Skeletal muscle satellite cell (primary cell): Measurements from ENCODE around the gene TFAP2D.

Experiments
- H3K27me3 ChIP-seq: 2 replicates; pipeline ENCODE4 v1.7.0; 2013; ENCODE audit warnings: low read length; ENCODE audit not compliant: control insufficient read depth, insufficient read depth
- H3K36me3 ChIP-seq: 2 replicates; pipeline ENCODE4 v1.7.0; 2013; ENCODE audit warnings: mild to moderate bottlenecking, control low read depth, low read length; ENCODE audit not compliant: insufficient read depth
- H3K4me1 ChIP-seq: 2 replicates; pipeline ENCODE4 v1.7.0; 2013; ENCODE audit warnings: low read length; ENCODE audit not compliant: control insufficient read depth, insufficient read depth
- H3K4me2 ChIP-seq: 2 replicates; pipeline ENCODE4 v1.7.0; 2013; ENCODE audit warnings: mild to moderate bottlenecking, low read length
- H3K4me3 ChIP-seq: 2 replicates; pipeline ENCODE4 v1.7.0; 2013; ENCODE audit warnings: low read length
- H3K9ac ChIP-seq: 2 replicates; pipeline ENCODE4 v1.7.0; 2013; ENCODE audit warnings: mild to moderate bottlenecking, low read depth, low read length, moderate library complexity
- H3K9me3 ChIP-seq: replicated peaks from 2 replicates; pipeline ENCODE4 v1.7.0; 2013; ENCODE audit warnings: mild to moderate bottlenecking, control low read depth, low read length

TFAP2D gene

DNA sequence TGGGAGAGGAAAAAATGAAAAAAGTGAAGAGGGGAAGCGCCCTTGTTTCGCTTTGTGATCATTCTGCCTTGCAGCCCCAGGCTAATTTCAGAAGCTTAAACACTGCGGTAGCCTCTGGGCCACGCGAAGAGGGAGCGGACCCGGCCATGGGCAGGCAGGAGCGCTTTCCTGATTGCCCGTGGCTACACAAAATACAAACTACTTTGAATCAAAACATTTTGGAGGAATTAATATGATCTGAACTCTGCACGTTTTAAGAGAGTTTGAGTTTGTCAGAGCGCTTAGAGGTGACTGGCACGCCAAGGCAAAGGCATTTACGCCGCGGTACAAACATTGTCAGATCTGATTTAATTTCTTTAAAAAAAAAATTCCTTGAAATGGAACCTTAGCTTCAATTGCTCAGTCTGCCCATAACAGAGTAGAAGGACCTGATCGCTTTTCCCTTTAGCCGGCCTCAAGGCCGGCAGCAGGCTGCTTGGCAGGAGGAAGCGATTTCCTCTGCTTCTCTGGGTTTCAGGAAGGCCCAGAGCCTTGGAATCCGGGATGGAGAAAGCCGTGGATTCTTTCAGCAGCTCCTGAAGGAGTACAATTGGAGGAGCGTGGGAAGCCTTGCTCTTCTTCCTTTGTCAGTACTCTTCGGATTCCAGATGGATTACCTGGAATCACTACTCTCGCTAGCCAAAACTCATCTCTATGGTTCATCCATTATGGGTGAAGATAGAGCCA is 9.7 kb downstream of the TFAP2D start:
- Histone ChIP-seq H3K27me3 (peaks cover 37% of the 10 kb centered on the region), H3K9ac (no peak overlapping the region), H3K4me2 (no peak overlapping the region), H3K36me3 (no peaks in the 10 kb centered on the region), H3K4me1 (no peaks in the 10 kb centered on the region), H3K4me3 (no peak overlapping the region), H3K9me3 (no peaks in the 10 kb centered on the region)

DNA sequence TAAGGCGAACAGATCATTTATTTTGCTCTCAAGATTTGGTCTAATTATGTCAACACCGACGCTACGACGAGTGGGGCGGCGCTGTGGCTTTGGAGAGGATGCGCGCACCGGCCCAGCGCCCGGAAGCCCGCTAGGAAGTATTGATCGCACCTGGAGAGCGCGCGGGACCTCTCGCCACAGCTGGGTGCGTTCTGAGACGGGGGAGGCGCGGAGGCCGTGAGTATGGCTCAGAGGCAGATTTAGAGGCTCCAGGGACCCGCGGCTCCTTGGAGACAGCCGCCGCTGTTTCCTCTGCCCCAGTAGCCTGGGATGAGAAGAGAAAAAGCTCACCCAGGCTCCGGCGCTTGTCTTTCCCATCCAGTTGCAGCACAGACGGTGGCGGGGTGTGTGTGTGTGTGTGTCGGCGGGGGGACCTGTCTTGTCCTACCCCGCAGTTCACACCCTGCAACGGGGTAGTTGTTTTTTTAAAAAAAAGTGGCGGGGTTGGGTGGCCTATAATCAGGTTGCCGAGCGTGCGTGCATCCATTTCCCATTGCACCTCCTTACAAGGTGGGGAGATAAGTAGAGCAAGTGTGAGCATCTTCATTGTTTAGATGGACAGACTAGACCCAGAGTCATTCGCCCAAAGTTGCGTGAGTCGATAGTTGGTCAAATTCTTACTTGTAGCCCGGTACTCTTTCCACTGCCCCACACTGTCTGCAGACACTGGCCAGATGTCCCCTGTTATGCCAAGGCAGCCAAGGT is 11.2 kb downstream of the TFAP2D start:
- H3K4me2 ChIP-seq = no peak overlapping the region
- peaks cover 37% of the 10 kb centered on the region for H3K27me3 ChIP-seq

GRCh38 chr6:50734488-50734887 is 21.2 kb downstream of the TFAP2D start:
- peaks cover 3% of the 10 kb centered on the region for H3K9me3 ChIP-seq
- no peaks in the 10 kb centered on the region for H3K27me3 ChIP-seq
- H3K4me3 ChIP-seq = no peak overlapping the region
- H3K36me3 ChIP-seq = no peaks in the 10 kb centered on the region
- H3K9ac ChIP-seq = no peak overlapping the region
- no peaks in the 10 kb centered on the region for H3K4me1 ChIP-seq
- no peak overlapping the region for H3K4me2 ChIP-seq

More for the DNA sequence above, 11.2 kb downstream of the TFAP2D start:
- Histone ChIP-seq H3K9ac (no peak overlapping the region), H3K36me3 (no peaks in the 10 kb centered on the region), H3K4me1 (no peaks in the 10 kb centered on the region), H3K9me3 (no peaks in the 10 kb centered on the region), H3K4me3 (no peak overlapping the region)

DNA sequence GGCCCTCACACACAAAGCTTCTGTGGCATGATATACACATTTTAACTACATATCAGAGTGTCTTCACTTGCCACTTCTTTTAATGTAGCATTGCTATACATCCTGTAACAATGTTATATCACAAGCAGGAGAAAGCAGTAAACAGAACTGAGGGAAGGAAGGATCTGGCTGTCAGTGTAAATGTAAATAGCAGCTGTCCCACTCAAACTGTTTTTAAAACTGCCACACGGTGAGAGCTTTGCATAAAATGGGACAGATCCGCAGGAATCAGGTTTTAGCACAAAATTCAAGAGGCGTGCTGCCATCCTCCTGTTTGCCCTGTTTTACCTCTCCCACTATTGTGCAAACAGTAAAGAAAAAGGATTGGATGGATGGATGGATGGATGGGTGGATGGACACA is 28.8 kb downstream of the TFAP2D start:
- Histone ChIP-seq H3K4me2 (no peak overlapping the region), H3K9ac (no peak overlapping the region)

GRCh38 chr6:50744976-50745375 is 31.6 kb downstream of the TFAP2D start:
- H3K4me3 ChIP-seq = no peak overlapping the region
- H3K4me2 ChIP-seq = no peak overlapping the region
- H3K9me3 ChIP-seq = no peaks in the 10 kb centered on the region
- H3K27me3 ChIP-seq = no peaks in the 10 kb centered on the region
- H3K4me1 ChIP-seq = no peaks in the 10 kb centered on the region
- no peaks in the 10 kb centered on the region for H3K36me3 ChIP-seq
- H3K9ac ChIP-seq = no peak overlapping the region

More for the DNA sequence above, 28.8 kb downstream of the TFAP2D start:
- H3K27me3 ChIP-seq = no peaks in the 10 kb centered on the region
- no peaks in the 10 kb centered on the region for H3K4me1 ChIP-seq
- H3K36me3 ChIP-seq = no peaks in the 10 kb centered on the region
- no peaks in the 10 kb centered on the region for H3K9me3 ChIP-seq
- H3K4me3 ChIP-seq = no peak overlapping the region

- Histone ChIP-seq H3K9me3 (no peaks in the 10 kb centered on the region), H3K4me3 (no peak overlapping the region), H3K4me2 (no peak overlapping the region), H3K9ac (no peak overlapping the region), H3K4me1 (no peaks in the 10 kb centered on the region), H3K27me3 (no peaks in the 10 kb centered on the region), H3K36me3 (no peaks in the 10 kb centered on the region)
Measured at GRCh38 chr6:50762798-50763197, 49.5 kb downstream of the TFAP2D start.

GRCh38 chr6:50778696-50779095 is 65.4 kb downstream of the TFAP2D start:
- H3K9me3 ChIP-seq = no peaks in the 10 kb centered on the region

DNA sequence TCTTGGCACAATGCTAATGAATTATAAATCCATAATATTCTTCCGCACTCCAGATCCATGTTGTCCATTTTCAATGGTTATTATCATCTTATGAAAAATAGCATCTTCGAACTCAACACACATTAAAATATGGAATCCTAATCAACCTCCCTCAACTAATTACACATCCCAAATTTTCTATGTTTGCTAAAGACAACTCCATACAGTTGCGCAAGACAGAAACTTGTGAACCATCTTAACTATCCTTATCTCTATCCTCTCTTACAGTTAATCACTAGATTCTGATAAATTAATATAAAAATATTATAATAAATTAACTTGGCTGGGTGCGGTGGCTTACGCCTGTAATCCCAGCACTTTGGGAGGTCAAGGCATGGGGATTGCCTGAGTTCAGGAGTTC is 67.1 kb downstream of the TFAP2D start:
- no peaks in the 10 kb centered on the region for H3K9me3 ChIP-seq
- no peak overlapping the region for H3K4me3 ChIP-seq
- H3K36me3 ChIP-seq = no peaks in the 10 kb centered on the region
- no peak overlapping the region for H3K9ac ChIP-seq
- no peaks in the 10 kb centered on the region for H3K27me3 ChIP-seq
- no peaks in the 10 kb centered on the region for H3K4me1 ChIP-seq
- H3K4me2 ChIP-seq = no peak overlapping the region

More at GRCh38 chr6:50778696-50779095, 65.4 kb downstream of the TFAP2D start:
- H3K27me3 ChIP-seq = no peaks in the 10 kb centered on the region
- H3K4me2 ChIP-seq = no peak overlapping the region
- no peak overlapping the region for H3K9ac ChIP-seq
- H3K36me3 ChIP-seq = no peaks in the 10 kb centered on the region
- H3K4me3 ChIP-seq = no peak overlapping the region
- H3K4me1 ChIP-seq = no peaks in the 10 kb centered on the region

DNA sequence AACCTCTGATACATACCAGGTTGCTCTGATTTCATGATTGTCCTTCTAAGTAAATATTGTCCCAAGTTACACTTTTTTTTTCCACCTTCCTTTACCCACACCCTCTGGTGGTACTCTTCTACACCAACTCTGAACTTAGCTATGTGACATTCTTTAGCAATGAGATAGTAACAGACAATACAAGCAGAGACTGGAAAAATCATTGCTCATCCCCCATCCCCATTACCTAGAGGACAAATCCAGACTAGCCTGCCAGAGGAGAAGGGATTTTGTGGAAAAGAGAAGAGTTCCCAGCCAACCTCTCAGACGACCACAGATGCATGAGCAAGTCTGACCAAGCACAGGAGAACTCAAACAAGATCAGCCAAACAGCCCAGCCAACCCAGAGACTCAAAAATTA is 72.6 kb downstream of the TFAP2D start:
- H3K9me3 ChIP-seq = no peaks in the 10 kb centered on the region
- no peak overlapping the region for H3K4me3 ChIP-seq
- no peaks in the 10 kb centered on the region for H3K4me1 ChIP-seq
- no peaks in the 10 kb centered on the region for H3K36me3 ChIP-seq
- H3K9ac ChIP-seq = no peak overlapping the region
- H3K4me2 ChIP-seq = no peak overlapping the region
- no peaks in the 10 kb centered on the region for H3K27me3 ChIP-seq

DNA sequence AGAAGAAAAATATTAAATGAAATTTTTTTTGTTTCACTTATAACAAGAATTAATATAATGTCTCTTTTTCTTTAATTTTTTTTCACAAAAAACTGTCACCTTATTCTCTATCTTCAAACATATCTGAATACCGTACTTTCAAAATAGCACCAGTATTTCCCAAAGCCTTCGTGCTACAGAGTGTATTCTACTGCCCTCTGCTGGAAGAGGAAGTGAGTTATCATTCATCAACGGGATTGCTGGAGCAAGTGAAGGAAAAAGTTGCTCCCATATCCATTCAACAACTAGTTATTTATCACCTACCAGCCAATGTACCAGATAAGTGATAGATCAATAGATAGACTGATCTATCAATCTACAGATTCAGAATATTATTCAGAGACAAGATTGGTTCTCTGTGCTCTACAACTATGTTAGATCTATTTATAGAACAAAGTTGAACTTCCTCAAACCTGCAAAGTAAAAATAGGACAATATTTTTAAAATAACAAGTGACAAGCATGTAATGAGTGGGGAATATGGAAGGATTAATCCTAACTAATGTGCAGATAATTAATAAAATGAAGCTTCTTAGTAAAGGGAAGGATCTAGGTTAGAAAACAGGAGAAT is 78.7 kb downstream of the TFAP2D start:
- Histone ChIP-seq H3K36me3 (no peaks in the 10 kb centered on the region), H3K9me3 (no peaks in the 10 kb centered on the region), H3K4me2 (no peak overlapping the region), H3K4me1 (no peaks in the 10 kb centered on the region), H3K9ac (no peak overlapping the region), H3K27me3 (no peaks in the 10 kb centered on the region), H3K4me3 (no peak overlapping the region)

DNA sequence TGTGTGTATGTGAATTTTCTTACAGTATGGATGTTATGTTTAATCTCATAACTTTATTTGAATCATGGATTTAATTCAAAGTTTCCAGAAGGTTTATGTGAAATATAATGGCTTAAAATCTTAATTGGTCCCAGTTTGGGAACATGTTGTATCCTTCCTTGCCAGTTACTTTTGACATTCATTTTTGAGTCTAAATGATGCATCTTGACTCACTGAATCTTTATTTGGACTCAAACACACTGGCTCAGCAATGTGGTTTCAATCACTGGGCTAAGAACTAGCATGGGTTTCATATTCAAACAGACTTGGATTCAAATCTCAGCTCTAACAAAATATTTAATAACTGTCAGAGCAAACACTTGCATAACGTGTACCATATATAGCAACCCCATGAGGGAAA is 79.4 kb downstream of the TFAP2D start:
- Histone ChIP-seq H3K36me3 (no peaks in the 10 kb centered on the region), H3K4me2 (no peak overlapping the region), H3K4me1 (no peaks in the 10 kb centered on the region), H3K27me3 (no peaks in the 10 kb centered on the region), H3K9ac (no peak overlapping the region), H3K4me3 (no peak overlapping the region), H3K9me3 (no peaks in the 10 kb centered on the region)
